GM18517 (cell line): ENCODE data around the gene ABLIM2.

ENCODE experiments used
- ATAC-seq: cut with Tn5 transposase; IDR thresholded peaks from one replicate; pipeline ENCODE4 v1.9.1; 2021; ENCODE audit warnings: mild to moderate bottlenecking, moderate library complexity; ENCODE audit not compliant: unreplicated experiment

The ABLIM2 gene

GRCh38 chr4:8089862-8090261 is 68.8 kb downstream of the ABLIM2 start:
- ATAC-seq, result no peak

- ATAC-seq, result no peak
These were observed 69.6 kb downstream of the ABLIM2 start for GRCh38 chr4:8088966-8089491.

- no peak for ATAC-seq
These were observed 70.6 kb downstream of the ABLIM2 start for GRCh38 chr4:8087921-8088495.

GRCh38 chr4:8086783-8087445 is 71.7 kb downstream of the ABLIM2 start:
- no peak for ATAC-seq

- no peak for ATAC-seq
These were observed 73.0 kb downstream of the ABLIM2 start for GRCh38 chr4:8085491-8086117.

GRCh38 chr4:8084712-8085490 is 73.7 kb downstream of the ABLIM2 start:
- ATAC-seq, result no peak

- no peak for ATAC-seq
These were observed 74.5 kb downstream of the ABLIM2 start for GRCh38 chr4:8084031-8084660.

- ATAC-seq, result no peak
These were observed 75.4 kb downstream of the ABLIM2 start for GRCh38 chr4:8083086-8083825.

- no peak for ATAC-seq
These were observed 76.0 kb downstream of the ABLIM2 start for GRCh38 chr4:8082517-8083055.

GRCh38 chr4:8081621-8082516 is 76.7 kb downstream of the ABLIM2 start:
- ATAC-seq, result no peak

- ATAC-seq, result no peak
These were observed 77.4 kb downstream of the ABLIM2 start for GRCh38 chr4:8081171-8081570.

- ATAC-seq, result no peak
These were observed 77.9 kb downstream of the ABLIM2 start for GRCh38 chr4:8080754-8081065.

- no peak for ATAC-seq
These were observed 78.5 kb downstream of the ABLIM2 start for GRCh38 chr4:8079916-8080753.

- no peak for ATAC-seq
These were observed 79.4 kb downstream of the ABLIM2 start for GRCh38 chr4:8079031-8079885.

GRCh38 chr4:8078610-8079015 is 80.0 kb downstream of the ABLIM2 start:
- ATAC-seq, result no peak

- ATAC-seq, result no peak
These were observed 80.5 kb downstream of the ABLIM2 start for GRCh38 chr4:8078109-8078494.
